HK-2 (cell line): ENCODE data around the gene ZC3H4.
A peak's percentile ranks its signal among the peaks of the same experiment; 100 is the strongest.

Experiments used
- DNase-seq: peaks from one replicate; pipeline ENCODE4 v3.0.0-alpha.2; 2018; ENCODE audit not compliant: unreplicated experiment

Gene ZC3H4

GRCh38 chr19:47133021-47133471 is 19.5 kb upstream of the ZC3H4 start:
- DNase-seq: no peak

- DNase-seq: no peak
These were observed 18.7 kb upstream of the ZC3H4 start for GRCh38 chr19:47132194-47132852.

- DNase-seq: peak; percentile 98
These were observed 17.1 kb upstream of the ZC3H4 start, which contains the start of gene SAE1 for GRCh38 chr19:47130589-47131227. Gene SAE1, plus strand, starts transcription at chr19:47130835. Its CDS starts 96 bp downstream, at chr19:47130931.

GRCh38 chr19:47130120-47130588 is 16.6 kb upstream of the ZC3H4 start:
- no peak for DNase-seq

GRCh38 chr19:47129579-47129978 is 16.0 kb upstream of the ZC3H4 start:
- no peak for DNase-seq

- no peak for DNase-seq
These were observed 12.0 kb upstream of the ZC3H4 start for GRCh38 chr19:47125669-47125938.

- no peak for DNase-seq
These were observed 11.5 kb upstream of the ZC3H4 start for GRCh38 chr19:47124937-47125668.

- no peak for DNase-seq
These were observed 9.8 kb upstream of the ZC3H4 start for GRCh38 chr19:47123406-47123805.

GRCh38 chr19:47122359-47123335 is 9.1 kb upstream of the ZC3H4 start:
- peak; percentile 43 for DNase-seq

- no peak for DNase-seq
These were observed 7.0 kb upstream of the ZC3H4 start for GRCh38 chr19:47120470-47121067.

- DNase-seq: peak; percentile 33
These were observed 475 bp upstream of the ZC3H4 start for GRCh38 chr19:47113850-47114651.

GRCh38 chr19:47112166-47112996 is 1.2 kb downstream of the ZC3H4 start:
- DNase-seq: peak; percentile 93

GRCh38 chr19:47111682-47112165 is 1.9 kb downstream of the ZC3H4 start:
- DNase-seq: no peak

GRCh38 chr19:47111006-47111621 is 2.5 kb downstream of the ZC3H4 start:
- DNase-seq: no peak

GRCh38 chr19:47110521-47111005 is 3.0 kb downstream of the ZC3H4 start:
- DNase-seq: no peak

- no peak for DNase-seq
These were observed 3.8 kb downstream of the ZC3H4 start for GRCh38 chr19:47109541-47110375.

- no peak for DNase-seq
These were observed 4.4 kb downstream of the ZC3H4 start for GRCh38 chr19:47109177-47109540.
